ENCODE measurements around the gene TNFRSF21.

The TNFRSF21 gene

DNA sequence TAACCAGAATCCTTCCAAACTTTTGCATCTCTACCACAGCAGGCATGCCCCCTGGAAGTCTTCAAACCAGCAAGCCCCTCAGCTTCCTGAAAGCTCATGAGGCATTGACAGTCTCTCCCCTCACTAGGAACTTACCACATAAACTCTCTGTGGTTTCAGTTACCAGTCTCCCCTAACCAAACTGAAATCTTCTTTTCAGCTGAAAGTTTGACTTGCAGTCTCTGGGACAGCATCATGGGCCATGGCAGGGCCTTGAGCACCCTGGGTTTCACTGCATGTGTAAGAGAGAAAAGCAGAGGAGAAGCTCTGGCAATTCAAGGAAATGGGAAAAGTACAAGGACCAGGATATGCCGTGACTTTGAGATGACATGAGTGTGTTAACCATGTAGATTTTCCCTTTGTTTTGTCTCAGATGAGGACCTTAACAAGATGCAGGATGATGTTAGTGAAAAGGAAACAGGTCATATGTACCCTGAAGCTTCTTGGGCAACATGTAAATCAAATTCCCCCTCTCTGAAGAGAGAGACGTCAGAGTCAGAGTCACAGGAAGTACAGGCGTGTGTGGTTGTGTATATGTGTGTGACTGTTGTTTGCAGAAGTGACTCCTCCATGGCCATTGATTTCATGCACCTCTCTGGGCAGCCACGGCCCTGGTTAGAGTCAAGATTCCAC is 106.3 kb downstream of the TNFRSF21 start:
- no peak for DNase-seq

DNA sequence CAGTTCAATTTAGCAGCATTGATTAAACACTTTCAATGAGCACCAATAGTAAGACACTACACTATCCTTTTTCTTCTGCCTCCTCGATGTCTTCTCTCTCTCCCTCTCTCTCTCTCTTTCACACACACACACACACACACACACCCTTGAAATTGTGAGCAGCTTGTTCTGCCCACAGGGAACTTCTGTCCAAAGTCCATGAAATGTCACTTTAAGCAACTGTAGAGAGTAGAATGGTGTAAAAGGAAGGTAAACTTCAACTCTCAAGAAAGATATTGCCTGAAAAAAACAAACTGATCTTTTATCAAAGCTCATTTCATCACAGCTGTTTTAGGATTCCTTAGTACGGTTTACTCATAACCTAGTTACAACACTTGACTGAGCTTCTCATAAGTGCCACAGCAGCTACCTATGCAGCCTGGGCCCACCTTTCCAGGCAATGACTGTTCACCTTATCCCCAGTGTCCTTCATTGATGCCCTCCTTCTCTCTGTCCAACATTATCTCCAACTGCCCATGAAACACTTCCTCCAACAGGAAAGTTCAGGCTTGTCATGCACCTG is 107.0 kb downstream of the TNFRSF21 start:
- DNase-seq = no peak

DNA sequence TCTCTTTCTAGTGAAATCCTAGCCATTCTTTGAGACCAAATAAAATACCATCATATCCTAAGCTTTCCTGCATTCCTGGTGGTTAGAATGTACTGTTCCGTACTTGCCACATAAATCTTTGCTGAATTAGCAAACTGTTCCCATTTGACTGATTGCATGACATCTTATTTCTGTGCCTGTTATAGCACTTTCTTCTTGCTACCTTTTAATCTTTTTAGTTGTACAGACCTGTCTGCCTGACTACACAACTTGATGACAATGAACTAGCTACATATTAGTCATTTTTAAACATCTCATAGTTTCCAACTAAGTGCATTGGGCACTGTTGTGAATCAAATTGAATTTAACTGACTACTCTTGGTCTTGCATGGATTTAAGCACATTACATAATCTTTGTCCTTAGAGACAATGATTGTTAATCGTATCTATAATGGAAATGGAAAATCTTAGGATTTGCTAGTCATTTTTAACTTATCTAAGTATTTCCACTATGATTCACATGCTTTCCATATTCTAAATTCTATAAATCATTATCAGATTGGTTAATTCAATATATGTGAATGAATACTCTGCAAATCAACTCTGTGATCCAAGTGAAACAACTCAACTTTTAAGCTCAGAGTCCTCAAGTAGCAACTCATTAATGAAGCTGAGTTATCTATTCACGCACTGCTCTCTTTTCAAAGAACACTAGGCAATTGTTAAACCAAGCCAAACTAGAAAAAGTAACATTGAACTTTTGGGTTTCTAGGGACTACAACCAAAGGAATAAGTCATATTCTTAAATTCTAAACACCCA is 109.0 kb downstream of the TNFRSF21 start:
- no peak for DNase-seq

DNA sequence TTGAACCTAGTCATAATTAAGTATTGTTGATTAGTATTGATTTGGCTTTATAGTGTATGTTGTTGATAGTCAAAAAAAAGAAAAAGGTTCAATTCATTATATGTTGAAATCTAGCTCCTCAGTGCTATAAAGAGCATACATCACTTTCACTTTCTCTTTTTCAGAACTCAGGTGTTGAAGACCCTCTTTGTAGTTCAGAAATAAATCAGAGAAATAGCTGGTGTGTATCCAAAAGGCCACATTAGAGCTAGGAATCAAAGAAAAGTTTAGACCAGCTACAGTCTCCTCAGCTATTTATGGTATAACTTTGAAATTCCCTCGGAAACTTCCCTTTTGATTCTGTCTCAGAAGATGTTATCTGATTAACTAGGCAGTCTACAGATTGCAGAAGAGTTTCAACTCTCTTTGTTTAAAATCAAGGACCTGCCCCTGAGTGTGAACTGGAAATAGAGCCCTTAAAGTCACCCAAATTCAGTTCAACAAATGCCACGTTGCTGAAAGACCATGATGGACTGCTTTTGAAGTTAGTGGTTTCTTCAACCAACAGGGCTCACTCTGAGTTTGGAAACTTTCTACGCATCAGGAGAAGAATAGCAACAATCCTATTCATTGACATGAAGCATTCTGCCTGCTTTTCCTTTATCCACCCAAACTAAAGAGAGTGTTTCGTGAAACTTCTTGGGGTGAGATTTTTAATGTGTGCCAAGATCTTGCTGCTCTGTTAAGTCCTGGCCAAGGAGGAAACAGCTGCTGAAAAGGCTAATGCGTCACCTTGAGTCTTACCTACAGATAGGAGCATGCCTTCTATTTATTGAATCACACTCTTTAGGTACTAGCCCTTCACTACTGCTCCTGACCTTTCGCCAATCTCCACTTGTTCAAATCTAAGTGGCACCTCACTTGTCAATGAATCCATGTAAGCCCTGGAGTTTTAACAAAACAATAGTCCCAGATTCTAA is 111.7 kb downstream of the TNFRSF21 start:
- DNase-seq = no peak

DNA sequence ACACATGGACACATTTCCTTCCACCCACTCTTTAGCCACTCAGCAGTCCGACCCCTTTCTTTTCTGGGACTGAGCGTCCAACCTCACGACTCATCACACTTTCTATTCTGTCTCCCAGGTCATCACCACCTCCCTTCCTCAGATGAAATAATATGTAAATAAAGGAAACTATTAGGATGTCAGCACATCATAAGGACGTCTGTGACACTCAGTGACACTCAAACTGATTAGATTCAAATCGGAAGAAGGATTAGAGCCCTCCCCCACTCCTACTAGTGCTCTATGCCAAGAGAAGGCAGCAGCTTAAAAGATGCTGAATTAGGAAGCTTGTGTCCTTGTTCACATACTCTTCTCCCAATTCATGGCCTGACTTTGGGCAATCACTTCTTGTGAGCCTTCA is 113.6 kb downstream of the TNFRSF21 start:
- no peak for DNase-seq

DNA sequence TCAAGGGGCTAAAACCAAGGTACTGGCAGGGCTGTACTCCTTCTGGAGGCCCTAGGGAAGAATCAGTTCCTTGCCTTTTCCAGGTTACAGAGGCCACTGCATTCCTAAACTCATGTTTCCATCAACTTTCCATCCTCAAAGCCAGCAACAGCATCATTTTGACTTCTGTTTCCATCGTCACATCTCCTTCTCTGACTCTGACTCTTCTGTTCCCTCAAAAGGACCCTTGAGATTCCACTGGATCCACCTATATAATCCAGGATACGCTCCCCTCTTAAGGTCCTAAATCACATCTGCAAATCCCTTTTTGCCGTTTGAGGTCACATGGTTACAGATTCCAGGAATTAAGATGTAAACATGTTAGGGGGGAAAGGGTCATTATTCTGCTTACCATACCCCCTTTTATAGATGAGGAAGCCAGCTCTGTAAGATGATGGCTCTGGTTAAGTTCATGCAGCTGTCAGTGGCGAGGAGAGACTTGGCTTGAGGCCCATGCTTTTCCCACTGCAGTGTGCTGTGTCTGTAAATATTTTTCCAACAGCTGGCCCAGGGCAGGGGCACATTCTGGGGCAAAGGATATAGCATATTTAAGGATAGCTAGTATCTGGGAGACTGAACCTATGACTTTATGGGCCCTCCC is 114.6 kb downstream of the TNFRSF21 start:
- DNase-seq = no peak

DNA sequence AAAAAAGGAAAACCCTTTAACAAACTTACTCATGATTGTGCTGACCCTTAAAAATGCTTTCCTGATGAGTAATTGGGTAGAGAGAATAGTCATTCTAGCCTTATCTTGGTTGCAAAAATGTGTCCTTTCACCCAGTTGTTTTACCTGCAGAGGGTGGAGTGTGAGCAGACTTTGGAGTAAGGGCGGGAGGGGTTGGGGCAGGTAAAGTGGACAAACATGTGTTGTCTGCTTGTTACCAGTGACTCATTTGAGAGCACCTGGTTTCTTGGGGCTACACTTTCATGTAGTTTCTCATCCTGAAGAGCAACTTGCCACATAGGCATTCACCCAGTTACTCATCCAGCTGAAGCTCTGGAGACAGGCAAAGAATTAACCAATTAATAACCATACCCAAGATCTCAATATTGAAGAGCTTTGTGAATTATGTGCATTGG is 121.1 kb downstream of the TNFRSF21 start:
- no peak for DNase-seq

DNA sequence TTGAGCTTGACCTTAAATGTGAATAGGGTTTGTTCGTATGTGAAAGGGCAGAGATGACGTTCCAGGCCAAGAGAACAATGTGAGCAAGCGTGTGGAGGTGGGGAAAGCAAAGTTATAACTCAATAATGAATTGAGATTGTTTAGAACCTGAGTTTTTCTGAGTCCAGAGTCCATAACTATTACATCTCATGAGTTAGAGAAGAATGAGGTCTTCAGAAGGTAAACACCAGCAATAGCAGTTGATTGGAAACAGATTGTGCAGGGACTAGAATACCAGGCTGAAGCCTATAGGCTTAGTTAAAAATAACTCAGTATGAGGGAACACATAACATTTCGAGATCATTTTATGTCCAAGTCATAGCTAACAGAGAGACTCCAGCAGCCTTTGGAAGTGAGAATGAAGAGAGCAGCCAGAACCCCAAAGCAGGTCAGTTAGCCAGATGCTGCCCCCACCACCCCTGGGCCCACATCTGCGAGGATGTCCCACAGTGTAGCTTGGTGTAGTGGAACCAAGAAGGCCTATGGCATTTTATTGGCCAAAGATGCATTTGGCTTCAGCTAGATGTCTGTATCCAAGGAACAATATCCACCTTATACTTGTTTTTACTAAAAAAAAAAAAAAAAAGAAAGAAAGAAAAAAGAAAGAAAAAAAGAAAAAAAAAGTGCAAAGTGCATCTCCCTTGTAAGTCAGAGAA is 121.7 kb downstream of the TNFRSF21 start:
- no peak for DNase-seq

DNA sequence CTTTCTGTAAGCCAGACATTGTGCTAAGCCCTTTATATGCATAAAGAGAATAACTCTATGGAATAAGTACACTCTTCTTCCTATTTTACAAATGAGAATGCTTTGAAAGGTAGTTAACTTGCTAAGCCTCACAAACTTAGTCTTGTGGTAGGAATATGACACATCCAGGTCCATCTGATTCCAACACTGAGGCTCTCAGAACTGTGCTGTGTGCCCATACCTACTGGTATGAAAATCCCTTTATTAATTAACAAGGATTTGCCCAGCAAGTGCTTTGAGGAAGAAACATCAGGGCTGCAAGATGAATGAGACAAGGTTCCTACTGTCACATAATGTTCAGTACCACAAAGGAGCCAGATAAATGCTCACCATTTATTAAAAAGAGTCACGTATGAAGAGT is 122.6 kb downstream of the TNFRSF21 start:
- DNase-seq = no peak

DNA sequence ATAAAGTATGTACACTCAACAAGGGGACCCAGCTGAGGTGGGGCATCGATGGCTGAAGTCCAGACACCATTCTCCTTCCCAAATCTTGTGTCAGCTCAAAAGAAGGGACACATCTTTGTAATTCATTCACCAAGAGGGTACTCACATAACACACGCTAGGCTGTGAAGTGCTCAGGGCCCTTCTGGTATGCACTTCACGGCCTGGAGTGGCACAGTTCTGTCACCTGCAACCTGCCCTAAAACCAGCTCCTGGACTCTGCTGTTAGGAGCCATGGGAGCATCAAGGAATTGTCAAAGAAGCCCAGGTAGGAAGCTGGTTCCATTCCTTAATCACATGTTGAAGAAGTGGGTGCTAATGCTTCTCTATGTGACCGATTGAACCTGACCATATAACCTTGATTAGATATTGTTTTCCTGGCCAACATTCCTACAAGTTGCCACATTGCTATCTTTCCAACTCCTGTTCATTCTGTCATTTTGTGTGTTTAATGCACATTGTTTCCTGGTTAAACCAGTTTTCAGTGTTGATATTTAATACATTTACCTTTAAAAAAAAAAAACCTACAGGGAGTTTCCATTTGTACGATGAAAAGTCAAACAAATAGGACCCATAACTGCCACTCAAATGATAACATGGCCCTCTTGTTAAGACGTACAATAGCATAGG is 127.3 kb downstream of the TNFRSF21 start:
- DNase-seq = no peak

DNA sequence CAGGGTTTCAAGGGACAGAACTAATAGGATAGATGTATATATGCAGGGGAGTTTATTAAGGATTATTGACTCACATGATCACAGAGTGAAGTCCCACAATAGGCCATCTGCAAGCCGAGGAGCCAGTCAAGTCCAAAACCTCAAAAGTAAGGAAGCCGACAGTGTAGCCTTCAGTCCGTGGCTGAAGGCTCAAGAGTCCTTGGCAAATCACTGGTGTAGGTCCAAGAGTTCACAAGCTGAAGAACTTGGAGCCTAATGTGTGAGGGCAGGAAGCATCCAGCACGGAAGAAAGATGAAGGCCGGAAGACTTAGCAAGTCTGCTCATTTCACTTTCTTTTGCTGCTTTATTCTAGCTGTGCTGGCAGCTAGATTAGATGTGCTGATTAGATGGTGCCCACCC is 128.0 kb downstream of the TNFRSF21 start:
- DNase-seq = no peak

Data from SIG-M5 (cell line).